NOMO-1 treated with dmso at 0.1 percent for 144 hours (cell line): ENCODE results near the gene FAN1.
"Not testable (repeated sequence)": the region's sequence is repeated elsewhere in the genome, so short reads cannot be mapped to it uniquely, and the experiment has no call there.

Experiments used
- DNase-seq: peaks from one replicate; lab custom pipeline; 2025; ENCODE audit not compliant: unreplicated experiment; lab: John Stamatoyannopoulos, UW

Gene FAN1

GRCh38 chr15:30903497-30904187 is at the start of gene FAN1:
FAN1 (plus strand) TSS chr15:30903915; CDS start chr15:30904664, 749 bp downstream.
- DNase-seq = no peak

GRCh38 chr15:30859091-30859874 is 44.4 kb upstream of the FAN1 start:
- no peak for DNase-seq

GRCh38 chr15:30865257-30865656 is 38.5 kb upstream of the FAN1 start:
- no peak for DNase-seq

GRCh38 chr15:30870681-30871080 is 33.0 kb upstream of the FAN1 start:
- DNase-seq = no peak

GRCh38 chr15:30872341-30872748 is 31.4 kb upstream of the FAN1 start:
- no peak for DNase-seq

GRCh38 chr15:30877070-30877469 is 26.6 kb upstream of the FAN1 start:
- no peak for DNase-seq

GRCh38 chr15:30878515-30878914 is 25.2 kb upstream of the FAN1 start:
- no peak for DNase-seq

- DNase-seq = no peak
Measured at GRCh38 chr15:30882849-30883433, 20.8 kb upstream of the FAN1 start.

GRCh38 chr15:30883666-30884065 is 20.0 kb upstream of the FAN1 start:
- not testable (repeated sequence) for DNase-seq

GRCh38 chr15:30885814-30886213 is 17.9 kb upstream of the FAN1 start:
- no peak for DNase-seq

GRCh38 chr15:30889196-30889595 is 14.5 kb upstream of the FAN1 start:
- DNase-seq = no peak

GRCh38 chr15:30895461-30896210 is 8.1 kb upstream of the FAN1 start:
- no peak for DNase-seq

- DNase-seq = no peak
Measured at GRCh38 chr15:30896211-30896606, 7.5 kb upstream of the FAN1 start.

GRCh38 chr15:30901889-30902288 is 1.8 kb upstream of the FAN1 start:
- no peak for DNase-seq

- no peak for DNase-seq
Measured at GRCh38 chr15:30904812-30905211, 1.1 kb downstream of the FAN1 start.

GRCh38 chr15:30905821-30906220 is 2.1 kb downstream of the FAN1 start:
- DNase-seq = no peak

GRCh38 chr15:30906366-30906765 is 2.7 kb downstream of the FAN1 start:
- no peak for DNase-seq

- no peak for DNase-seq
Measured at GRCh38 chr15:30913761-30914160, 10.0 kb downstream of the FAN1 start.

GRCh38 chr15:30917013-30917412 is 13.3 kb downstream of the FAN1 start:
- DNase-seq = no peak

- DNase-seq = no peak
Measured at GRCh38 chr15:30917675-30918074, 14.0 kb downstream of the FAN1 start.

GRCh38 chr15:30918366-30918765 is 14.7 kb downstream of the FAN1 start:
- no peak for DNase-seq
